GM19240 (cell line): ENCODE results near the gene GADD45GIP1.

Experiments used
- DNase-seq: peaks from one replicate; pipeline ENCODE4 v3.0.0; 2011; ENCODE audit warnings: low spot score; ENCODE audit not compliant: insufficient read length

GADD45GIP1 gene

DNA sequence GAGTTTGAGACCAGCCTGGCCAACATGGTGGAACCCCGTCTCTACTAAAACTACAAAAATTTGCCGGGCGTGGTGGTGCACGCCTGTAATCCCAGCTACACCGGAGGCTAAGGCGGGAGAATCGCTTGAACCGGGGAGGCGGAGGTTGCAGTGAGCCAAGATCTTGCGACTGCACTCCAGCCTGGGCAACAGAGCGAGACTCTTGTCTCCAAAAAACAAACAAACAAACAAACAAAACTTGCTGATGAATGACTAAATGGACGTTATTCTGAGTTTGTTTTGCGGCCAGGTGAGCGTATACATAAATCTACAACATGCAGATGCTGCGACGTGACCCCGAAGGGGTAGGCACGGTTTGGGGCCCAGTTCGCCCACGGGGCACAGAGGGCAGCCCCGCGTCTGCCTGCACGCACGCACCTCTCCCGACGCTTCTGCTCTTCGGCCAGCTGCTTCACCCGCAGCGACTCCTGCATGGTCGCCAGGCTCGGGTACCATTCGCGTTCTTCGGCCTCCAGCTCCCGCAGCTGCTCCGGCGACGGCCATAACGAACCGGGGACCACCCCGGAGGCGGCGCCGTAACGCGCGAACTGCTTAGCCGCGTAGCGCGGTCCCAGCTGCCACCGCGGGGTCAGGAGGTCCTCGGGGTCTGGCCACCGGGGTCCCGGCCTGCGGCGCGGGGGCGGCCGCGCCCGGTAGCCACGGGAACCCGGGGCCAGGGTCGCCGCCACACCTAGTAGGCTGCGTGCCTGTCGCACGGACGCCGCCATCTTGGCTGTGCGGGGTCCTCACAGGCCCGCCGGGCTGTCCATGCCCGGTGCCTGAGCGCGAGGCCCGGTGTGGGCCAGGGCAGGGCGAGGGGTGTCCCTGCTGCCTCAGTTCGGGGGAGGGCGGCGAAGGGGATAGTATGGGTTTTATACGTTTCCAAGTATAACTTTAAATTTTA is at the start of gene GADD45GIP1:
GADD45GIP1 (minus strand) TSS at position 778 of the 943 bp plus-strand sequence; CDS start at position 767, 11 bp downstream.
- peak; percentile 66 for DNase-seq

DNA sequence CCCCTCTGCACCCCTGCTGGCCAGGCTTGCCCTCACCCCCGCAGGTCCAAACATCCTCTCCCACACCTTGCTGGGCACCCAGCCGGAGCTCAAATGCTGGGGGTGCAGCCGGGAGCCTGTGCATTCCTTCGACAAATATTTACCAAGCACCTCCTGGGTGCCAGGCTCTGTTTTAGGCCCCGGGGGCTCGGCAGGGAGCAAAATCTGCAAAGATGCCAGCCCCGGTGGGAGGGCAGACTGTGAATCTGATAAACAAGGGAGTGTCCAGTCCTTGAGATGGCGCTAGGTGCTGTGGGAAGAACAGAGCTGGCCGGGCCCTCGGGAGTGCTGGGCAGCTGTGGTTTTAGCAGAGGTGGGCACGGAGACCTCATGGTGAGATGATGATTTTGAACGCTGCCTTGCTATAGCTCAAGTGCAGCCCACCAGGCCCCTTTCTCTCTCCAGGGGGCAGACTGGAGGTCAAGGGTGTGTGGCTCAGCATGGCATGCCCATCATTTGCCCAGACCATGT is 48.9 kb upstream of the GADD45GIP1 start:
- DNase-seq: no peak

DNA sequence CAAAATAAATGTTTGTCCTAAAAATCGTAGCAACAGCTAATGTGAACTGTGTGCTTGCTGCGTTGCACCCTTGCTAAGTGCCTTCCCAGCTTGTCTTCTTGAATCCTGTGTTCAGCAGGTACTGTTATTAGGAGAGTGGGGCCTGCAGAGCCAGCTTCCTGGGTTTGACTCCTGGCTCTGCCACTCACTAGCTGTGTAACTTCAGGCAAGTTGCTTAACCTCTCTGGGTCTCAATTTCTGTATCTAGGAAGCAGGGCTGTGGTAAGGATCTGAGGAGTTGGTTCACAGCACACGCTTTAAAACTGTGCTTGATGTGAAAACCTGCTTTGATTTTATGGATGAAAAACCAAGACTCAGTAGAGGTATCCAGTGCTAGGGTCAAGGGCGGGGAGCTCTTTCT is 48.2 kb upstream of the GADD45GIP1 start:
- DNase-seq: no peak

GRCh38 chr19:13004273-13004672 is 47.2 kb upstream of the GADD45GIP1 start:
- no peak for DNase-seq

DNA sequence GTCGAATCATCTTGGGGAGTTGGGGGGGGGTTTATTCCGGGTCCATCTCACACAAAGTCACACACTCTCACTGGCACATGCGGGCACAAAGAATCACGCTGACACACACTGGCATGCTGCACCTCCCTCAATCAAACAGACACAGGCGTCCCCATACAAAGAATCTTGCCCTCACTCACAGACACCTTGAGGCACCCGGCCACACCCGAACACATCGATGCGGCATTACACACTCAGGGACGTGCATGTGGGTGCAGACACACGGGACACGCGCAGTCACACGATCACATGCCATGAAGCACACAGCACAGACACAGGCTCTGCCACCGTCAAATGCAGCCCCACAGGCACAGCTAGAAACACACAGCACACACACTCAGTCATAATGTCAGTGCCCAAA is 46.1 kb upstream of the GADD45GIP1 start:
- DNase-seq: no peak

GRCh38 chr19:13002166-13002898 is 45.3 kb upstream of the GADD45GIP1 start:
- DNase-seq: no peak

DNA sequence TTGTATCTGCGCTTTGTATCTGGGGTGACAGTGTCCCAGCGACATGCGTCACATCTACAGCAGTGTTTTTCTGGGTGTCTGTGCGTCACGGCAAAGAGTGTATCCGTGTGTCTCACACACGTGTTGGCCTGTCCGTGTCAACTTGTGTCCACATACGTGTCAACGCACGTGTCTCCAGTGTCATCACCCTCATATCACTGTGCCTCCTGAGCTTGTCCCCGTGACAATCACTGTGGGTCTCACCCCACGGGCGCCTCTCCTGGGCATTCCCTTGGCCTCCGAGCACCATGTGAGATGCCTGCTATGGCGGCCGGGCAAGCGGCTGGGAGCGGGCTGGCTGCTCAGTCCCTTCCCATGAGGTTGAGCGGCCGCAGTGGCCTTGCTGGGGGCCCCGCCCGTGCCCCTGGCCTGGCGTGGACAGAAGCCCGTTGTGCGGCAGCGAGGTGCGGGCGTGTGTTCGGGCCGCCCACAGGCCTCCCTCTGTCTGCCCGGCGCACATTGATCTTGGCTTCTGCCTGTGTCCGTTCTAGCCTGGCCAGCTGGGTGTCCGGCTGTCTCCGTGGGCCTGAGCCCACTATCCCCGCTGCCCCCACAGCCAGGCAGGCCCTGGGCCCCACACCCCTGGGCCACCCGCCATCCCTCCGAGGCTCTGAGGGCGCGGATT is 44.6 kb upstream of the GADD45GIP1 start:
- no peak for DNase-seq

GRCh38 chr19:13001166-13001501 is 44.1 kb upstream of the GADD45GIP1 start:
- DNase-seq: no peak

DNA sequence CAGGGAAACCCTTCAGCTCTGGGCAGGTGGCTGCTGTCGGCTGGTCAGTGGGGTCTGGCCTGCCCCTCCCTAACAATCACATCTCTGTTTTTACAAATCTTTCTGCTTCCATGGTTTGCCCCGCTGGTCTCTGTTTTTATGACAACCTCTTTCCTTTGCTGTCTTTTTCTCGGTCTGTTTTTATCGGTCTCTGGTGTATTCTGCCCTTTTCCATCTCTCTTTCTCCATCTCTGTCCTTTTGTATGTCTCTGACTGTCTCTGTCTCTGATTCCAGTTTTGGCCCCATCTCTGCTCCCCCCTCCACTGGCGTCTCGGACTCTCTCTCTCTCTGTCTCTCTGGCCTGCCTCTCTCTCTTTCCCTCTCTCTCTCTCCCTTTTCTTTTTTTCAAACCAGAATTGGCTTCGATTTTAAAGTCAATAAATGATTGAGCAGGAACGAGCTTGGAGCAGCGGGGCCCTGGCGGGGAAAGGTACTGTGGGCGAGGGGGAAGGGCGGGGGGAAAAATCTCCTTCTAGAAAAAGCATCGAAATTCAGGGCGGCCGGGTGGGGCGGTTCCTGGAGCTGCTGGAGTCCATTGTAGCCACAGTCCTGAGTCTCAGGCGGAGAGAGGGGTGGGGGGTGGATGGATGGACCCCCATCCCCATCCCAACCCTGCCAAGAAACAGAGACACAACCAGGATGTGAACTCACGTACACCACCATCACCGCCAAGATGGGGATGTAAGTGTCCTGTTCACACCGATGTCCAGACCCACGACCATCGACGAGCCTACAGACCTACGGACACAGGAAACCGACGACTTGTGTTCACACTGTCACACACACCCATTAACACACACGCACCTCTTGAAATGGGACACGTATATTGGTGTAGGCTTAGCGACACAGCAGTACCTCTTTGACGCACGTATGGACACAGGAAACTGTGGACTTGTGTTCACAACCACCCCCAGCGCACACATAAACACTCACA is 41.2 kb upstream of the GADD45GIP1 start:
- no peak for DNase-seq

DNA sequence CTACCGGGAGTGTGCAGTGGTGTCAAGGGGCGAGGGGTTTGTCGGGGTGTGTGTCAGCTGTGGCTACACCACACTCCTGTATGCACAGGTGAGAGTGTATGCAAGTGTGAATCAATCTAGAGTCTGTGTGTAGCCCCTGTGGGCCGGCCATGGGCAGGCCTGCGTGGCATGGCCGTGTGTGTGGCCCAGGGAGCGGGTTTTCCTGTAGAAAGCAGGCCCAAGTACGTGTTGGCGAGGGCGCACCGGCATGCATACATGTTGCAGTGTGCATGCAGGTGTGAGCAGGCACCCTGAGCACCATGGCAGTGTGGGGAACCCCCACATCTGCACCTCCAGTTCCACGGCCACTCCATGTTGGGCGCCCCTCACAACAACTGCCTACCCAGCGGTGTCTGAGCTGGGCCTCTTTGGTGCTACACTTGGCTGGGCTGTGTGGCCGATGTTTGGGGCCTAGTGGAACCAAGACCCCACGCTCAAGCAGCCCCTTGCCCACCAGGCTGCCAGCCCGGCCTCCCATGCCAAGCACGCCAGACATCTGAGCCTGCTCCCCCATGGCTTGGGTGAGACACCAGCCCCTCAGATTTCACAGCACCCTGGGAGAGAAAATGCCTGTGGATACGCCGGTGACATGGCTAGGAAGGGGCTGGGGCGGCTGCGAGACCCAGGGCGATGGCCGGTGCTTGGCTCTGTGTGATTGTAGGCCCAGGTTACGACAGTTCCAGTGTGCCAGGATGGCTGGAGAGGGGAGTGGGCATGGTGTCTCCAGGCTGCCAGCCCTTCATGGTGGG is 40.4 kb upstream of the GADD45GIP1 start:
- no peak for DNase-seq

DNA sequence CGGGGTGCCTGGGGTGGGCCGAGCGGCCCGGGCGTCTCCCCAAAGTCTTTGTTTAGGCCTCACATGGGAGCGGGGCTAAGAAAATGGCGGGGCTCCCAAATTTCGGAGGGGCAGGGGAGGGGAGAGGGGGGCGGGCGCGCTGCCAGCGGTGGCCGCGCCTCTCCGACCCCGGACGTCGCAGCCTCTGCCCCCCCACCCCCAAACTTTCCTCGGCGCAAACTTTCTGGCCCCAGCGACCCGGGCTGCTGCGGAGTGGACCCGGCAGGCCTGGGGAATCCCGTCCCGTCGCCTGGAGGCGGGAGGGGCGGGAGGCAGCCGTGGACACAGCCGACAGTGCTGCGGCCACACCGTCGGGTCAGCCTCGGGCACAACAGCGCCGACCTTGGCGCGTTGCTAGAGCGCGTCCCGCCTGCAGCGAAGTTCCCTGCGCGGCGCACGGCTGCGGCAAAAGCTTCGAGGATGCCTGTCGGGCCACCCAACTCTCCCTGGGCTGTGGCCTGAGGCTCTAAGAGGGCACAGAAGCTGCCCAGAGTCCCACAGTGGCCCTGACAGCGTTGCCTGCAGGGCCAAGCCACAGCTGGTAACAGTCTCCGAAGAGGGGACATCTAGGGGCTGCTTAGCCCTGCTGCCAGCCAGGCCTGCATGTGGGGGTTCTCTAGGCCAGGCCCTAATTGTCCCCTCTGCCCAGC is 39.5 kb upstream of the GADD45GIP1 start:
- no peak for DNase-seq

- DNase-seq: peak; percentile 40
These were observed 38.8 kb upstream of the GADD45GIP1 start for GRCh38 chr19:12995596-12996405.

- no peak for DNase-seq
These were observed 37.9 kb upstream of the GADD45GIP1 start, which contains the start of gene NFIX for GRCh38 chr19:12994701-12995595. NFIX (plus strand) TSS chr19:12995475; CDS start chr19:12995838, 363 bp downstream.

- DNase-seq: no peak
These were observed 36.5 kb upstream of the GADD45GIP1 start for GRCh38 chr19:12993562-12993961.

- DNase-seq: no peak
These were observed 35.7 kb upstream of the GADD45GIP1 start for GRCh38 chr19:12992729-12993128.

- DNase-seq: no peak
These were observed 34.3 kb upstream of the GADD45GIP1 start for GRCh38 chr19:12991296-12991695.

DNA sequence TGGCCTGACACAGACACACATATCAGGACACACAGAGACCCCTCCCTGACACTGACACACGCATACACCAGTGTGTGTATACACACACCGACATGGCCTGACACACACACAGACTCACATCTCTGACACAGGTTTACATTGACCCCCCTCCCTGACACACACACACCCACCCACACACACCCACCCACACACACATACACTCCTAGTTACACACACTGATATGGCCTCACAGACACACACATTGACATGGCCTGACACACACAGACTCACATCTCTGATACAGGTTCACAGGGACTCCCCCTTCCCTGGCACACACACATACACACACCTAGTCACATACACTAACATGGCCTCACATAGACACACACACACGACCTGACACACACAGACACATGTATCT is 33.8 kb upstream of the GADD45GIP1 start:
- no peak for DNase-seq
